Lower leg skin (tissue), 3 donors: Measurements from ENCODE around the gene TMEM229B.

ENCODE experiments used
- POLR2A ChIP-seq, 2 donors: fragments of 450-650 bp; IDR thresholded peaks; one replicate each; pipeline ENCODE4 v1.6.1; 2016 to 2017; ENCODE audit warnings: antibody characterized with exemption in 2 of 2, mild to moderate bottlenecking in 1 of 2, moderate library complexity in 1 of 2
- TF ChIP-seq, protein P1 (sequence below), 3 donors: fragments of 450-650 bp; IDR thresholded peaks; one replicate each; pipeline ENCODE4 v1.5.1; 2016; ENCODE audit warnings: antibody characterized with exemption in 3 of 3, mild to moderate bottlenecking in 3 of 3, moderate library complexity in 2 of 3

DNA sequence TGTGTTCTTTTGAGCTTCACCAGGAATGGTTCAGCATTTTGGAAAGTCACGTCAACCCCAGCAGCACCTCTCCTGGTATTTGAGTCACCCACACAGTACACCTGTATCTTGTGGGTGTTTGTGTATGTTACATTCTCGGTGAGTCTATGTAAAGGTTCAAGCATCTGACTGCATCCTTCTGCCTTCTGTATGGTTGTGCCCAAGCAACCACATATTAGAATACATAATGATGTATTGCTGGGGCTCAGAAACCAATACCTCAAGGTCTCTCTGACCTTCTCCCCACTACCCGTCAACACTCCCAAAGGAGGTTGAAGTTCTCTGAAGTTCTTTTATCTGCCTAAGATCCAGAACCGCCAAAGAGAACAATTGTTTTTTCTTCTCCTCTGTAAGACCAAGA lies 9.2 kb upstream of the TMEM229B start:
- TF ChIP-seq, protein P1, sequence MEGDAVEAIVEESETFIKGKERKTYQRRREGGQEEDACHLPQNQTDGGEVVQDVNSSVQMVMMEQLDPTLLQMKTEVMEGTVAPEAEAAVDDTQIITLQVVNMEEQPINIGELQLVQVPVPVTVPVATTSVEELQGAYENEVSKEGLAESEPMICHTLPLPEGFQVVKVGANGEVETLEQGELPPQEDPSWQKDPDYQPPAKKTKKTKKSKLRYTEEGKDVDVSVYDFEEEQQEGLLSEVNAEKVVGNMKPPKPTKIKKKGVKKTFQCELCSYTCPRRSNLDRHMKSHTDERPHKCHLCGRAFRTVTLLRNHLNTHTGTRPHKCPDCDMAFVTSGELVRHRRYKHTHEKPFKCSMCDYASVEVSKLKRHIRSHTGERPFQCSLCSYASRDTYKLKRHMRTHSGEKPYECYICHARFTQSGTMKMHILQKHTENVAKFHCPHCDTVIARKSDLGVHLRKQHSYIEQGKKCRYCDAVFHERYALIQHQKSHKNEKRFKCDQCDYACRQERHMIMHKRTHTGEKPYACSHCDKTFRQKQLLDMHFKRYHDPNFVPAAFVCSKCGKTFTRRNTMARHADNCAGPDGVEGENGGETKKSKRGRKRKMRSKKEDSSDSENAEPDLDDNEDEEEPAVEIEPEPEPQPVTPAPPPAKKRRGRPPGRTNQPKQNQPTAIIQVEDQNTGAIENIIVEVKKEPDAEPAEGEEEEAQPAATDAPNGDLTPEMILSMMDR (IDR thresholded peaks at IDR 0.05): no peak
- TF ChIP-seq POLR2A (IDR thresholded peaks at IDR 0.05): no peak
